Esophagus squamous epithelium (tissue), 4 donors: ENCODE results near the gene LILRB5.
"Not testable (repeated sequence)": the region's sequence is repeated elsewhere in the genome, so short reads cannot be mapped to it uniquely, and the experiment has no call there.

ENCODE experiments used
- POLR2A ChIP-seq, 4 donors: fragments of 450-650 bp; IDR thresholded peaks; one replicate each; pipeline ENCODE4 v1.6.1; 2017; ENCODE audit warnings: antibody characterized with exemption in 4 of 4, mild to moderate bottlenecking in 4 of 4, moderate library complexity in 3 of 4
- TF ChIP-seq, protein P1 (sequence below), 6 experiments: fragments of 450-650 bp in 4 of 6; fragments of 200-600 bp in 2 of 6; sonication (generic) in 2 of 6; IDR thresholded peaks; one replicate each; pipeline ENCODE4 v1.5.1; 2016 to 2019; ENCODE audit warnings: antibody characterized with exemption in 6 of 6, mild to moderate bottlenecking in 4 of 6, moderate library complexity in 4 of 6

DNA sequence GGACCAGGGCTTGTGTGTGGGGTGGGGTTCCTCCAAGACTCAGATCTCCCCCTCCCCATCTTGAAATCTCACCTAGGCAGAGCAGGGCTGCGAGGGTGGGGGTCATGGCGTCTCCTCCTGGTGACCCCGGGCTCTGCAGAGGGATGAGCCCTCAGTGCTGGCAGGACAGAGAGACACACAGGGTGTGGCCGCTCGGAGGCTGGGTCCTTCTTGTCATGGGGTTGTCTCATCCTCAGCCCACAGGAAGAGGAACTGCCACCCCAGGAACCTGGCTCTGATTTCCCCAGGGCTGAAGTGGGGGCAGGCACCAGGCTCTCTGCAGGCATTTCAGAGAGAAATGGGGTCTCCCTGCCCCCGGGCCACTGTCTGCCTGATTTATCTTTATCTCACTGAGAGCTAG is 14.4 kb downstream of the LILRB5 start, which contains the start of gene LILRA6:
- TF ChIP-seq, protein P1, sequence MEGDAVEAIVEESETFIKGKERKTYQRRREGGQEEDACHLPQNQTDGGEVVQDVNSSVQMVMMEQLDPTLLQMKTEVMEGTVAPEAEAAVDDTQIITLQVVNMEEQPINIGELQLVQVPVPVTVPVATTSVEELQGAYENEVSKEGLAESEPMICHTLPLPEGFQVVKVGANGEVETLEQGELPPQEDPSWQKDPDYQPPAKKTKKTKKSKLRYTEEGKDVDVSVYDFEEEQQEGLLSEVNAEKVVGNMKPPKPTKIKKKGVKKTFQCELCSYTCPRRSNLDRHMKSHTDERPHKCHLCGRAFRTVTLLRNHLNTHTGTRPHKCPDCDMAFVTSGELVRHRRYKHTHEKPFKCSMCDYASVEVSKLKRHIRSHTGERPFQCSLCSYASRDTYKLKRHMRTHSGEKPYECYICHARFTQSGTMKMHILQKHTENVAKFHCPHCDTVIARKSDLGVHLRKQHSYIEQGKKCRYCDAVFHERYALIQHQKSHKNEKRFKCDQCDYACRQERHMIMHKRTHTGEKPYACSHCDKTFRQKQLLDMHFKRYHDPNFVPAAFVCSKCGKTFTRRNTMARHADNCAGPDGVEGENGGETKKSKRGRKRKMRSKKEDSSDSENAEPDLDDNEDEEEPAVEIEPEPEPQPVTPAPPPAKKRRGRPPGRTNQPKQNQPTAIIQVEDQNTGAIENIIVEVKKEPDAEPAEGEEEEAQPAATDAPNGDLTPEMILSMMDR (IDR thresholded peaks at IDR 0.05), result not testable (repeated sequence)
- TF ChIP-seq POLR2A (IDR thresholded peaks at IDR 0.05), result not testable (repeated sequence)
